GM18502 (cell line): ENCODE measurements around the gene SLC24A3.
A peak's percentile ranks its signal among the peaks of the same experiment; 100 is the strongest.

Experiments used
- ATAC-seq: cut with Tn5 transposase; IDR thresholded peaks from one replicate; pipeline ENCODE4 v1.9.1; 2021; ENCODE audit warnings: mild to moderate bottlenecking; ENCODE audit not compliant: unreplicated experiment, poor library complexity

The SLC24A3 gene

DNA sequence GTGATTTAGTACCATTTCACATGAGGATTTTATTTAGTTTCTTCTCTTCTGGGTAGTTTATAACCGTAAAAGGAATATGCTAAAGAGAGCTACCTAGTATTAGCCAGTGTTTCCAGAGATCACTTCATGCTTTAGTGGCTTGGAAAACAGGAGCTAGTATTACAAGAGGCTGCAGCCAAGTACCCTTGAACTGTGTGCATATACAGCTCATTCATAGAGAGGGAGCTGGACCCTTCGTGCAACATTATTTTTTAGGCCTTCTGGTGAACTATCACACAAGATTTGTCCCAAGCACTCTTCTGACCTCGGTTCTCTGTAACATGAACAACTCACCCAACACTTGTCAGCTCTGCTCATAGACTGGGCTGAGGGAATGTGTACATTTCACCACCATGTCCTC, 470.7 kb downstream of the SLC24A3 start:
- ATAC-seq = no peak

DNA sequence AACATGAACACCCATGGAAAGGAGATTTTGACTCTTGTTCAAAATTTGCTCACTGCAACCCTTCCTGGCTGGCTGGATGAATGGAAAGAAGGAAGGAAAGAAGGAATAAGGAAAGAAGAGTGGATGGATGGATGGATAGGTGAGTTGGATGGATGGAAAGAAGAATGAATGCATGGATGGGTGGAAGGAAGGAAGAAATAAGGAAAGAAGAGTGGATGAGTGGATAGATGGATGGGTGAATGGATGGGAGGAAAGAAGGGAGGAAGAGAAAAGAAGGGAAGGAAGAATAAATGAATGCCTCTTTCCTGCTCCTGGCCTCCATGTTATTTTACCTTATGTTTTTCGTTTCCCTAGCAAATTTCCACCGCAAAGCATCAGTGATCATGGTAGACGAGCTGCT, 471.4 kb downstream of the SLC24A3 start:
- ATAC-seq = no peak

DNA sequence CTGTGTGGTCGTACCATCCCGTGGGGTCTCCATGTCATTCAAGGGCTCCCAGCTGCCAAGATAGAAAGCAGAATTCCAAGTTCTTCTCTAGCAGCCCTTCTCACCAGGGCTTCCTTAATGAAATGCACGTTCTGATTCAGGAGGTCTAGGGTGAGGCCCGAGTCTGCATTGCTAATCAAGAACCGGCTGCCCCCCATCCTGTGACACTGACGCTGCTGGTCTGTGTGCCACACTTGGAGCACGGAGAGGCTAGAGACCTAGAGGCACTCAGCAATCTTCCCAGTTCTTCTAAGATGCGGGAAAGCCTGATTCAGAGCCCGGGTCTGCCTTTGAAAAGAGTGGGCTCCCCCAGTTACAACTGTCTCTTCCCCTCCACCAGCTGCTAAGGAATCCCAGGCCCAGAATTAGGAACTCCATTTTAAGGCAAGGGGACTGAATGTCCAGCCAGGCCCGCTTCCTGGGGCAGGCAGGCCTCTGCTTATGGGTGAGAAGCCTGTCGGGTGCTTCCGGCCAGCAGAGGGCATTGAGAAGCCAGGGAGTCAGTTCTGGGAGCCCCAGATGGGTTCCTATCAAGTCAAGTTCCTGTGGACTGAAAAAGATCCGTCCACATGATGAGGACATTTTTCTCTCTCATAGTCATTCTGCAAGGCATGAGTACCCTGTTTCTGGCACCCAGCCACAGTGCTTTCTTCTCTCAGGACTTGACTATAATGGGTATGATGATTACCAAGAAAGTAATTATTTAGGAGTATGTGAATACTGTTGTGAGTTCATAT, 475.8 kb downstream of the SLC24A3 start:
- ATAC-seq = no peak

DNA sequence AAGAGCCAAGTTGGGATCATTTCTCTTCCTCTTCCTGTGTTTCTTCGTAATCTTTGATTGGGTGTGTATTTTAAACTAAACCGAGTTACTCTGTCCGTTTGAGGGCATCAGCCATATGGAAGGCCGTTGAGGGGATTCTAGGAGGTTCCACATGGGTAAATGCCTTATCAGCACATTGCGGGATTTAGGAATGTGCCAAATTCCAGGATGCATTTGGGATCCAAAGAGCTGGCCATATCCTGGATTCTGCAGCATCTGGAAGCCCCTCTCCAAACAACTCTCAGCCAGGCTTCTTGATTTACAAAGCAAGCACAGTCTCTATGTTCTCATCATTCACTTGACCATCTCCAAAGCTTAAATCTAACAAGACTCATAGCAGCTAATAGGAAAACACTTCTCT, 478.0 kb downstream of the SLC24A3 start:
- ATAC-seq = no peak

DNA sequence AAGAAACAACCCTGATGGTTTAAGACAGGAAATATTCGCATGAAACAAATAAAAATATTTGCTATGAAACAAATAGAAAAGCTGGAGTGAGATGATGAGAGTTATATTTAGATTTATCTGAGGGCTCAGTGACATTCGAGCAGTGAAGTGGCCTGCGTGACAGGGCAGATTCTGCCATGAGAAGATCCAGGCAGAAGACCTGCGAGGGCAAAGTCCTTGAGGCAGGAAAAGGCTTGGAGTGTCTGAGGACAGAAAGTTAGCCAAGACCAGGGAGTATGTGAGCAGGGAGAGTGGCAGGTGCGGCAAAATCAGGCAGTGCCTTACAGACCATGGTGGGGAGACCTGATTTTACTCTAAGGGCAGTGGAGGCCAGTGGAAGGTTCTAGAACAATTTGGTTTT, 478.7 kb downstream of the SLC24A3 start:
- ATAC-seq = no peak

- ATAC-seq = no peak
Measured at GRCh38 chr20:19692100-19692499, 479.7 kb downstream of the SLC24A3 start.

GRCh38 chr20:19692685-19693119, 480.3 kb downstream of the SLC24A3 start:
- ATAC-seq = no peak

DNA sequence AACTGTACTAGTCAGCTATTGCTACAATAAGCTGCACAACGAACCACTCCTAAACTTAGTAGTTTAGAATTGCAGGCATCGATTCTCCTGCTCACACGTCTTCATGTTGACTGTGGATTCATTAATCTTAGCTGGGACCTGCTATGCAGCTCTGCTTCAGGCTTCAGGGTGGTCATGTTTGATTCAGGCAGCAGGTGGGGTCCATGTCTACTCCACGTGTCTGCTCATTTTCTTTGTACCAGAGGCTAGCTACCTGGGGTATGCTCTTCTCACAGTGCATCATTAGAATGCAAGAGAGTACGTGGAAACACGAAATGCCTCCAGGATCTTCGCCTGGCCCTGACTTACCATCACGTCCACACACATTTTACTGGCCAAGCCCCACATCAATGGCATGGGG, 481.1 kb downstream of the SLC24A3 start:
- ATAC-seq = no peak

DNA sequence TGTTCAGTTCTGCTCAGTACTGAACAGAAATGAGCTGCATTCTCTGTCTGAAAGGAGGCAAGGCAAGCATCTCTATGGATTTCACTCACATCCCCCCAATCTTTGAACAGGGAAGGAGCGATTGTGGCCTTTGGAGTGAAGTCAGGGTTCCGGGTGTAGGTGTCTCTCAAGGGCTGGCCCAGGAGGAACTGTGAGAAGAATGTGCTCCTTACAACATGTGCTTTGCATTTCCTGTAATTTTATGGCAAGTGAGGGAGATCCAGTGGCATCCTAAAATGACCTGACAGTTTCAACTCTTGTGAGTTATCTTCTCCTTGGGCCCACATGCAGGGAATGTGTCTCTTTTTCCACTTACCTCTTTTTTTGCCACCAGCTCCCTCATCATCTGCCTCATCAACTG, 482.6 kb downstream of the SLC24A3 start:
- ATAC-seq = no peak

DNA sequence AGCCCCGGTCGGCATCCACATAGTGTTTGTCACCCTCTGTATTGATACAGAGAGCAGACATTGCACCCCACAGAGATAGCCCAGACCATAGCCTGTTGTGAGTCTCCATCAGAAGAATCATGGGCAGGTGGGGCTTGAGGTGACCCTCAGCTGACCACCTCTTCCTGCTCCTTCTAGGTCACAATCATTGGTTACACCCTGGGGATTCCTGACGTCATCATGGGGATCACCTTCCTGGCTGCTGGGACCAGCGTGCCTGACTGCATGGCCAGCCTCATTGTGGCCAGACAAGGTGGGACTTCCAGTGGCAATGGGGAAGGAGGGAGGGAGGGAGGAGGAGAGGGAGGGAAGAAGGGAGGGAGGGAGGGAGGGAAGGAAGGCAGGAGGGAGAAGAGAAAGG, 484.2 kb downstream of the SLC24A3 start:
- ATAC-seq = no peak

DNA sequence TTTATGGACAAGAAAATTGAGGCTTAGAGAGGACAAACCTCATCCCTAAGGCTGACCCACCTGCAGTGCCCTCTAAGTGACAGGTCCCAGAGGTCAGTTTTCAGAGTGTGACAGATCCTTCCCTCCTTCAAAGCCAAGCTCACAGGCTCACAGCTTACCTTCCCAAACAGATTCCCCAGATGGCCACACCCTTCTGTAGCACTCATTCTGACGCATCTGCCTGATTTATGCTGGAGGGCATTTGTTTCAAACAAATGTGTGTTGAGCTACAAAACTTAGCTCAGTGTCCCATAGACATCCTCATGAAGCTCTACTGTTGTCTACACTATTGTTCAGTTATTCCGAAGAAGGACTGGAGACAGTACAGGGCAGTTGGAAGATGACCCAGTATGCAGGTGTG, 485.0 kb downstream of the SLC24A3 start:
- no peak for ATAC-seq

DNA sequence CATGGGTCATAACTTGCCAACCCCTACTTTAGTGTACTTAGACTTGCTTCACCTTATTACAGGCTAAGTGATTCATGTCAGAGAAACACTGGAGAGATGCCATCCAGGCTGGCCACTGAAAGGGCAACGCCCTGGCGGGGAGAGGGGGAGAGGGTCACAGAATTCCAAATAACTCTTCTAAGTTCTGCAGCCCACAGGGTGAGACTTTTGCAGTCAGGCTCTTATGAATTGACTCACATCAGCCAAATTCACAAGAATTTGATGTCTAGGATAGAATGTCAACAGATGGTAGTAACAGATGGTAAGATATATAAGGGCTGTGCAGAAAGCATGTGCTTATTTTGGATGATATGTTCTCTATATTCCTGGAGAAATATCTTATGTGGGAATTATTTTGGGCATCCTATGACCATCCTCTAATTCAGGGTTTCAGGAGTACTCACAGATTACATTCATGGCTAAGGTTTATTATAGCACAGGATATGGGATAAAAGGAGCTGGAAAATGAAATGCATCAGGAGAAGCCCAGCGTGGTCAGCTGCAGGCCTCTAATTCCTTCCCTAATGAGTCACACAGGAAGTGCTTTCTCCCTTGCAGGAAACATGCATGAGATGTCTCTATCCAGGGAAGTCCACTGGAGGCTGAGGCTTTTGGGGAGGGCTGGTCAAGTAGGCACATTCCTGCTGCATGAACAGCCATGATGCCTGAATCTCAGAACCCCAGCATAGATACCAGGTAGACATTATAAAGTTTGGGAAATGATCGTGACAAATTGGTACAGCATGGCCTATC, 486.9 kb downstream of the SLC24A3 start:
- no peak for ATAC-seq

- no peak for ATAC-seq
Measured at GRCh38 chr20:19701429-19701828, 489.0 kb downstream of the SLC24A3 start.

DNA sequence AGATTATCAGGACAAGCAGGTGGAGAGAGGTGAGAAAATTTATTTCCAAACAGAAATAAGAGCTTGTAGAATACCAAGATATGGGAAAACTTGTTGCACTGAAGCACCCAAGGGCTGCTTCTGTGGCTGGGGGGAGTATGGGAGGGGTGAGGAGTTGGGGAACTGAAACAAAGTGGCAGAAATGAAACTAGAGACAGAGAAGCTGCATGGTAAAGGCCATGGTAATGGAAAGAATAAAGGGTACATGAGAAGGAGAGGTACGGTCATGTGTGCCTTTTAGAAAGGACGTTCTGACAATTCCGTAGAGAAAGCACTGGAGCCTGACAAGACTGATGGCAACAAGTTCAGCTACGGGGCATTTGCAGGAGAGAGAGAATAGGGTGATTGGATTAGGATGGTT, 494.0 kb downstream of the SLC24A3 start:
- ATAC-seq = peak; percentile 88

- ATAC-seq = no peak
Measured at GRCh38 chr20:19709635-19710335, 497.3 kb downstream of the SLC24A3 start.

- no peak for ATAC-seq
Measured at GRCh38 chr20:19710336-19711120, 498.1 kb downstream of the SLC24A3 start.

DNA sequence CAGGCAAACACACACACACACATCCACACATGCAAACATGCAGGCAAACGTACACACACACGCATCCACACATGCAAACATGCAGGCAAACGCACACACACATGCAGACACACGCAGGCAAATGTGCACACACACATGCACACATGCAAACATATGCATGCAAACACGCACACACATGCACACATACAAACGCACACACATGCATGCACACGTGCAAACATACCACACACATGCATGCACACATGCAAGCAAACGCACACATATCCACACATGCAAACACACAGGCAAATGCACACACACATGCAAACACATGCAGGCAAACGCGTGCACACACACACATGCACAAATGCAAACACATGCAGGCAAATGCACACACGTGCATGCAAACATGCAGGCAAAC, 498.7 kb downstream of the SLC24A3 start:
- no peak for ATAC-seq

DNA sequence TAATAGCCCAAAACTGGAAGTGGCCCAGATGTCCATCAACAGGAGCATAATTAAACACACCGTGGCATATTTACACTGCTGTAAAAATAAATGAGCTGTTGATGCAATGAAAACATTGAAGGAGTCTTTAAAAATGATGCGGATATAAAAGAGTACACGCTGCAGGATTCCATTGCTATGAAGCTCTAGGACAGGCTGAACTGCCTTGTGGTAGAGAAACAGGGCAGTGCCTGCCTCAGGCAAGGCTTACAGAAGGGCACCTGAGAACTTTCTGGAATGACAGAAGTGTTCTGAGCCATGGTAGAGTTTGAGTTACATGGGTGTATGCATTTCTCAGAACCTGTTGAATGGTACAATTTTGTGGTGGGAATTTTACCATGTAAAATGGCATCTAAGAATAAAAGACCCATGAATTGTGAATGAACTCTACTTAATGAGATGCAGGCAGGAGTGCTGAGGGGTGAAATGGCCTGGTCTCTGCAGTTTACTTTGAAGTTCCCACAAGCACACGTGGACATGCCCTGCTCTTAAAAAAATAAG, 500.3 kb downstream of the SLC24A3 start:
- ATAC-seq = no peak

DNA sequence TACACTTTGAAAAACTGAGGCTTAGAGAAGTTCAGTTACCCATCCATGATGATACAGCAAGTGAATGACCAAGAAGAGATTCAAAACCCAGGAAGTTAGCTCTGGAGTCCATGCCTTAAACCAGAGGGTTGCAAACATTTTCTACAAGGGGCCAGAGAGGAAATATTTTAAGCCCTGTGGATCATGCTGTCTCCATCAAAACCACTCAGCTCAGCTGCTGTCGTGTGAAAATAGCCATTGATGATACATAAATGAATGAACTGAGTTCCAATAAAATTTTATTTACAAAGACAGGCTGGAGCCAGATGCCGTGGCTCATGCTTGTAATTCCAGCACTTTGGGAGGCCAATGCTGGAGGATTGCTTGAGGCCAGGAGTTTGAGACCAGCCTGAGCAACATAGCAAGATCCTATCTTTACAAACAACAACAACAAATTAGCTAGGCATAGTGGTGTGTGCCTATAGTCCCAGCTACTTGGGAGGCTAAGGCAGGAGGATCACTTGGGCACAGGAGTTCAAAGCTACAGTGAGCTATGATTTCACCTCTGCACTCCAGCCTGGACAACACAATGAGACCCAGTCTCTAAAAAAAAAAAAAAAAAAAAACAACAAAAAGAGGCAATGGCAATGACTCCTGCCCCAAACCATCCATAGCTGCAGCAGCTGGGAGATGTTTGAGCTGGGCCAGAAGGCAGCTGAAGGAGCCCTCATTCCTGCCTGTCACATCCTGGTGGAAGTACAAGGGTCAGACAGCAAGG, 501.6 kb downstream of the SLC24A3 start:
- ATAC-seq = no peak

- no peak for ATAC-seq
Measured at GRCh38 chr20:19714579-19714840, 502.1 kb downstream of the SLC24A3 start.
